HG03378 (cell line): Measurements from ENCODE around the gene POU2F2.

Experiments
- ATAC-seq: cut with Tn5 transposase; IDR thresholded peaks from one replicate; pipeline ENCODE4 v1.9.1; 2021; ENCODE audit warnings: mild to moderate bottlenecking, moderate library complexity; ENCODE audit not compliant: unreplicated experiment

POU2F2 gene

DNA sequence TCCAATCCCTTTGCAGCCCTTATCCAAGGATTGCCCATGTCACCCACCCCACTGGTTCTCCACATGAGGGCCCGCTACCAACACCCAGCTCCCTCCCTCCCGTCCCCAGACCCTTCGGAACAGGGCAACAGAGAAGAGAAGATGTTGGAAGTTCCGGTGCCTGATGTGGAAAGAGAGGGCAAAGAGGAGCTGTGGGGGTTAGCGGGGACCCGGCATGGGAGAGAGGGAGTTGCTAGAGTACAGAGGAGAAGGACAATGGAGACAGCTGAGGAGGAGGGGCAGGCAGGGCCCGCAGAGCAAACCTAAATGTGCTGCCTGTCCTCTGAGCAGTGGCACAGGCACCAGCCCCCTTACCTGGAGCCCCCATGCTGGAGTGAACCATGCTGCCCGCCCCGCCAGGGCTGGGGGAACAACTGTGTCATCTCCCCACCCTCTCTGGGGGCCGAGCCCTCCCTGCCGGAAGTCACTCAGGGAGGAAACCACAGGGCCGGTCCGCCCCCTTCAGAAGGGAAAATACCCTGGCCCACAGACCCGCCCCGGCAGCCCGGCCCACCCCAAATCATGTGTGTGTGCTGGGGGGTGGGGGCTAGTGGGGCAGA is at the start of gene POU2F2:
Gene POU2F2, minus strand, starts transcription at position 417 of the 599 bp plus-strand sequence. Its CDS starts 35 bp downstream, at position 382.
- no peak for ATAC-seq

DNA sequence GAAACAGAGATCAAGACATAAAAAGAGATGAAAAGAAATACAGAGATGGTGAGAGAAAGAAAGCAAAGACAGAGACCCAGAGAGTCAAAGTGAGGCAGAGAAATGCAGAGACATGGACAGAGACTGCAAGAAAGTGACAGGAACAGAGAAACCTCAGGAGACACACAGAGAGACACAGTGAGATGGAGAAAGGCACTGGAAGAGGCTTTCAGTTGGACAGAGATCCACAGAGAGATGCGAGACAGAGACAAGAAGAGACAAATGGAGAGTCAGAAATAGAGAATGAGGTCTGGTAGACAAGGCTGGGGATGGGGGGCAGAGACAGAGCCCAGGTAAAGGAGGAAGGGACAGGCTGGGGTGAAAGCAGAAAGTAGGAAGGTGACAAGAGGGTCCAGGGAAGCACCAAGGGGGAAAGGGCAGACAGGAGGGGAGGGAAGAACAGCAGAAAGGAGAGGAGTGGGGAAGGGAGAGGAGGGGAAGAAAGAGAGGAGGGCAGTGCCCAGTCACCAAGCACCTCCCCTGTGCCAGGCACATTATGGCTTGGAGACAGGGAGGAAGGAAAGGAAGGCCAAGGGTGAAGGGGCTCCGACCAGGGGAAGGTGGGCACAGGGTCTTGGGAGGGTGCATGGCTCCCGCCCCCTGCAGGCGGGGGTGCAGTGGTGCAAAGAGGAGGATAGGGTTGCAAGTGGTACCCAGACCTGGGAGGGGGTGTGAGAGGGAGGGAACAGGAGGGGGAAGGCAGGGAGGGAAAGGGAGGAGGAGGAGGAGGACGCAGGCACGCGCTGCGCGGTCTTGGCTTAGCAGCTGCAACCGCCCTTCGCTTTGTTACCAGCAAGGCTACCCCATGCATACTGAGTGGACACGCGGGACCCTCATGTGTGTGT is 46.8 kb upstream of the POU2F2 start:
- no peak for ATAC-seq

DNA sequence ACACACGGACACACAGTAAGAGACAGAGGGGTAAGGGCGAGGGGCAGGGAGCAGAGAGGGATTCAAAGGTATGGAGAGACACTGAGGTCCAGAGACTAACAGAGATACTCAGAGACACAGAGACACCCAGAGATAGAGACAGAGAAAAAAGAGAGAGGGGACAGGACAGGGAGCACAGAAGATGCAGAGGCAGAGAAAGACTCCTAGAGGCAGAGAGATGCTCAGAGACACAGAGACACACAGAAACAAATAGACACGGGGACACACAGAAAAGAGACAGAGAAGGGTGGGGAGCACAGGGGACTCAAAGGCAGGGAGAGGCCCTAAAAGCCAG is 45.4 kb upstream of the POU2F2 start:
- no peak for ATAC-seq

- ATAC-seq = no peak
These were observed 44.9 kb upstream of the POU2F2 start for GRCh38 chr19:42176990-42177685.

DNA sequence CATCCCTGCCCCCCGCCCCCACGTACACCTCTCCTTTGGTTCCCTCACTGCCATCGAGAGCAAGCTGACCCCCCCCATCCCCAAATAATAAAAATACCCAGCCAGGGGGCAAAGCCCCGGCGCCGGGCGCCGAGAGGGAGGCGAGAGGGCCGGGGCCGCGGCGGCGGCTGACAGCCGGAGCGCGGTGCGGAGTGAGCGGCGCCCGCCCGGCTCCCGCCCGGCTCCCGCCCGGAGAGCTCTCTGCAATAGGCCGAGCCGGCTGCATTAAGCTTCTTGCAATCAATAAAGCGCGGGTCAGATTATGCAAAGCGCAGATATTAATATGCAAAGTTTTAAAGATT is 44.4 kb upstream of the POU2F2 start:
- ATAC-seq = no peak

- no peak for ATAC-seq
These were observed 43.9 kb upstream of the POU2F2 start for GRCh38 chr19:42175952-42176648.

DNA sequence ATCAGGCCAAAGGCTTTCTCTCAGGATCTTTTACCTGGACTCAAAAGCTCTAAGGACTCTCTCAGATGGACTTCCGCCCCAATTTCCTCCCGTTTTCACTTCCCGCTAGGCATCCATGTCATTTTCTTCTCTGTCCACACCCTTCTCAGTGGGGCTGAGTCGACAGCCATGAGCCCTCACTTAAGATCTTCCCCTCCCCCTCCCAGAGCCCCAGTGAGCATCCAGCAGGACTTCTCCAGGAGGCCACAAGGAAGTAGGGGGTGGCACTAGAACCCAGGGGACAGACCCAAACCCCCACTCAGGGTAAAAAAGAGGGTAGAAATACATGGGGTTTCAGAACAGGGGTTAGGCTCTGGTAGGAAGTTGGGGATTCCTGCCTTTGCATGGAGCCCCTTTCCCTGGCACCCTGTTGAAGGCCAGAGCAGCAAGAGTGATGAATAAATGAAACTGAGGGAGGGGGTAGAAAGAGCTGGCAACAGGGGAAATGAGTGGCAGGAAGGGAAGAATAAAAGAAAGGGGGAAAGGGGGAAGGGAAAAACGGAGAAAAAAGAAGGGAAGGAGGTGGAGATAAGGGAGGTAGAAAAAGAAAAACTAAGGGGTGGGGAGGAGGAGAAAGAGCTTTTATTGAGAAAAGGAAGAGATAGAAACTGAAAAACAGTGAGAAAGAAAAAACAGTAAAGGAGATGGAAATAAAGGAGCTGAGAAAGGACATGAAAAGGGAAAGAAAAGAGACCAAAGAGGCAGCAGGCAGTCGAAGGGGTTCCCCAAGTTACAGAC is 42.9 kb upstream of the POU2F2 start:
- ATAC-seq = no peak

DNA sequence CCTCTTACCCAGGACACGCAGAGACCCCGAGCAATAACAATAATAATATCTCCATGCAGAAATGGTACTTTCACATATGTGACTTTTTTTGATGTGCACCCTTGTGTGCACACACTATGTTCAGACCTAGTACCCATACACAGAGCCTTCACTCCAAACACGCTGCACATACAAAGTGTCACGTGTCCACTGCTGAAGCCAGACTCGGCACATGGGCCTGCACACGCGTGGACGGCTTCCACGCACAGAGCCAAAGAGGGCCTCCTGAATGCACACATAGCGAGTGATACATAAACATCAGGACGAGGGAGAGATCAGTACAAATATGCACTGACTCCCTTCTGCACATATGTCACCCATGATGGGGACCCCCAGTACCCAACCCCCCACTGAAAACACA is 41.9 kb upstream of the POU2F2 start:
- ATAC-seq = no peak

DNA sequence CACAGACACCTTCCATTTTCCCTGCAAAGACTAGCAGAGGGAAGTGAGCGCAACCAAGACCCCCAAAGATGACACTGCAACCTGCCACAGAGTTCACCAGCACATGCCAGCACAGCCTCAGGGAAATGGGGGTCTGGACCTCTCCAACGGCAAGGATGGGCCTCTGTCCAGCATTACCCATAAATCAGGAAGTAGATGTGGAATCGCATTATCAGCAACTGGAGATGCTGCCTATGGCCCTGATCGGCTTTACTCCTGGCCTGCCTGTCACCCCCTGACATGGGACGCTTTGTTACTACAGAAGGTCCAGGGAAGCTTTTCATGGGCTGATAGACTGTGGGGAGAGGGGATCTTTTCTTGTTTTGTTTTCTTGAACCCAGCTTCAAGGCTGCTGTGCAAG is 41.4 kb upstream of the POU2F2 start:
- ATAC-seq = no peak

- no peak for ATAC-seq
These were observed 40.0 kb upstream of the POU2F2 start for GRCh38 chr19:42172261-42172660.

- ATAC-seq = no peak
These were observed 38.5 kb upstream of the POU2F2 start for GRCh38 chr19:42170715-42171114.

DNA sequence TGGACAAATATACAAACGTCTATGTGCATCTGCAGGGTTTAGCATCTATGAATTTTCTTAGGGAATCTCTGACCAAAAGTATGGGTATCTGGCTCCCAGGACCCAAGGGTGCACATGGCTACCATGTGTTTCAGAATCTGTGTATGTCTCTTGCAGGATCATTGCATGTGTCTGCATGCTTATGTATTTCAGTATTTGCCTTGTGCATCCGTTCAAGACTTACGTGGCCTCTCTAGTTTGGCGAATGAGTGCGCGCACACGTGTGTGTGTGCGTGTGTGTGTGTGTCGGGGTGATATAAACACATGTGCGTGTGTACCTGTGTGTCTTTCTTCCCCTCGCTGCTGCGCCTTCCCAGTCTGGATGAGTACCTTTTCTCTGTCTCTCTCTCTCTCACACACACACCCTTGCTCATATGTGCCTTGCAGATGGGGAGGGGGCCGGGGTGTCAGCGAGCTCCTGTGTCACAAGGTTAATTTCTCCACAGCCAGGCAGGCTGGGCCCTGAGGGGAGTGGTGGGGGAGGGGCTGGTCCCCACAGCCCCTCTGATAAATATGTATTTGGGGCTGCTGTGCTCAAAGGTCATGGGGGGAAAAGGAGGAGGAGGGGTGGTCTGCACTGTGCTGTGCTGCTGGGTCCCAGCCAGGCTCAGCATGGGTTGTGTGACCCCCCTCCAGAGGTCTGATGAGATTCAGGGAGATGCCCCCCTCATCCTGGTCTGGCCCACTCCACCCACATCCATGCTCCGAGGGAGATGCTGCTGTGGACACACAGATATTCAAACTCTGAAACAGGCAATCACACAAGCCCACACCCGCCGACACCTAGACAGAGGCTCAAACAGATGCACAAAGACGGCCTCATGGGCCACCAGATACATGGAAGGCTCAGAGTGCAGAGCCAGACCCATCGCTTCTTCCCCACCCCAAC is 37.5 kb upstream of the POU2F2 start:
- no peak for ATAC-seq

- no peak for ATAC-seq
These were observed 36.0 kb upstream of the POU2F2 start for GRCh38 chr19:42168206-42168605.

- no peak for ATAC-seq
These were observed 34.1 kb upstream of the POU2F2 start for GRCh38 chr19:42166316-42166715.

GRCh38 chr19:42165146-42165545 is 32.9 kb upstream of the POU2F2 start:
- no peak for ATAC-seq

DNA sequence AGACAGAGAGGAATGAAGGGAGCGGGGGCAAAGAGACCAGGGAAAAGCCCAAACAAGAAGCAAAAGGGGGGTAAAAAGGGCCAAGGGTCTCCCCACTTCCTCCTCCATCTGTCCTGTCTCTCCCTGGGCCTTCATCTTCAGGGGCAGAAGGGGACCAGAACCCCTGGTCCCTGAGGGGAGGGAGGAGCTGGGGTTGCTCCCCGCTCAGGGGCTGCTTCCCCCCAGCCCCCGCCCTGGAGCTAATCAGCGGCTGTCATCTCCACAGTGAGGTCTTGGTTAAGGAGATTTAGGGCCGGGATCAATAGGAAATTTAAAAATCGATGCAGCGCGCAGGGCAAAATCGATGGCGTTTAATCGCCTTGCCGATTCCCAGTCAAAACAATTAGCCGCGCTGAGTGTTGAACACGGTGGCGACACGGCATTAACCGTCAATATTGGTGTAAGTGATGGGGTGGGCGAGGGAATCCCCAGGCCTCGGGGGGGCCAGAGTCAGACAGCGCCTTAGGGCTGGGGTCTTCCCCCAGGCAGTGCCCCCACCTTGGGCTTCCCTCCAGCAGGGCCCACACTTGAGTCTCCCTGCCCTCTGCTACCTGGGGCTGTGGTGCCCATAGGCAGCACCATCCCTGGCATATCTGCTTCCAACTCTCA is 29.5 kb upstream of the POU2F2 start:
- ATAC-seq = no peak

GRCh38 chr19:42159942-42160341 is 27.7 kb upstream of the POU2F2 start:
- ATAC-seq = no peak

GRCh38 chr19:42158926-42159325 is 26.7 kb upstream of the POU2F2 start:
- ATAC-seq = no peak

- ATAC-seq = no peak
These were observed 24.3 kb upstream of the POU2F2 start for GRCh38 chr19:42156571-42156970.
